ENCODE measurements around the gene SYT9. TPM values are rescaled to one million over a fixed set of nuclear protein-coding genes. Genes with fewer than 3 reads are reported as not detected.

Gene SYT9
- total and polyA plus RNA-seq, 9 of the 15 experiments (the other 6 are each of a cell fraction or from before 2014, with no cell fraction given), result 0.01 TPM; not detected in 8

DNA sequence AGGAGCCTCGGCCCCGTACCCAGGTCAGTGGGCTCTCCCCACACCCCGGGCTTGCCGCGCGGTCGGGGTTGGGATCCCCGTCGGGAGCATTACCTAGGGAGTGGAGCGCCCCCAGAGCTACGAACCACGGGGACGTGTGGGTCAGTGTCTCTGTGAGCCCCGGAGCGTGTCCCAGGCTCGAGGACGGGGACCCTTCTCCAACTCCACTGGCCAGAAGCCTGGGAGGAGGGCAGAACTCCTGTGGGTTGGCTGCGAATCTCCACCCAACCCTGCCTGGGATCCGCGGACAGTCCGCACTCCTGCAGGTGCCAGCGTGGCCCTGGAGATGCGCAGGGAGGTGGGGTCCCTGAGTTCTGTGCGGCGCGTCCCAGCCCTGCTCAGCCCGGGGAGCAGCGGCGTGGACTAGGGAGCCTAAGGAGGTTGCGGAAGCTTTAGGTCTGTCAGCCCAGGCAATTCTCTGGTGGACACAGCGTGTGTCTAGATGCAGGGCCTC lies 262.4 kb downstream of the SYT9 start (continued):
- 0 out of 2 replicates have a peak, but pooled peaks have one; percentile 20 for TF ChIP-seq RERE (CRISPR knock-in tag; IDR thresholded peaks at IDR 0.05; ENCODE audit: borderline replicate concordance)
- TF ChIP-seq, protein P1, sequence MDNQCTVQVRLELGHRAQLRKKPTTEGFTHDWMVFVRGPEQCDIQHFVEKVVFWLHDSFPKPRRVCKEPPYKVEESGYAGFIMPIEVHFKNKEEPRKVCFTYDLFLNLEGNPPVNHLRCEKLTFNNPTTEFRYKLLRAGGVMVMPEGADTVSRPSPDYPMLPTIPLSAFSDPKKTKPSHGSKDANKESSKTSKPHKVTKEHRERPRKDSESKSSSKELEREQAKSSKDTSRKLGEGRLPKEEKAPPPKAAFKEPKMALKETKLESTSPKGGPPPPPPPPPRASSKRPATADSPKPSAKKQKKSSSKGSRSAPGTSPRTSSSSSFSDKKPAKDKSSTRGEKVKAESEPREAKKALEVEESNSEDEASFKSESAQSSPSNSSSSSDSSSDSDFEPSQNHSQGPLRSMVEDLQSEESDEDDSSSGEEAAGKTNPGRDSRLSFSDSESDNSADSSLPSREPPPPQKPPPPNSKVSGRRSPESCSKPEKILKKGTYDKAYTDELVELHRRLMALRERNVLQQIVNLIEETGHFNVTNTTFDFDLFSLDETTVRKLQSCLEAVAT (IDR thresholded peaks at IDR 0.05), result no peak
- no peak for TF ChIP-seq U2AF1 (optimal IDR thresholded peaks at IDR 0.05; ENCODE audit: low read depth, low read length)
- TF ChIP-seq USF2 (CRISPR knock-in tag; IDR thresholded peaks at IDR 0.05), result no peak
- no peak for TF ChIP-seq ZNF778 (CRISPR knock-in tag; IDR thresholded peaks at IDR 0.05)
- peak; percentile 0; the same call in 1 of the 2 replicates for TF ChIP-seq POLR2G (IDR thresholded peaks at IDR 0.05; ENCODE audit: low read depth, low read length)
- peak; percentile 48; the same call in 1 of the 2 replicates for TF ChIP-seq ZFX (CRISPR knock-in tag; IDR thresholded peaks at IDR 0.05)
- TF ChIP-seq ZNF764 (CRISPR knock-in tag; IDR thresholded peaks at IDR 0.05; ENCODE audit: low read depth), result no peak
- no peak for TF ChIP-seq CREB1 (IDR thresholded peaks at IDR 0.05)
- peak; percentile 25 for TF ChIP-seq CREB1 (CRISPR knock-in tag; IDR thresholded peaks at IDR 0.05)
- 0 out of 2 replicates have a peak, but pooled peaks have one; percentile 25 for TF ChIP-seq NCOA6 (IDR thresholded peaks at IDR 0.05)
- no peak for TF ChIP-seq NEUROD1 (IDR thresholded peaks at IDR 0.05; ENCODE audit: borderline replicate concordance, low read depth, low read length, partially characterized antibody)
- no peak for TF ChIP-seq ZNF707 (CRISPR knock-in tag; conservative IDR thresholded peaks at IDR 0.05)
- 0 out of 4 replicates have a peak, but pooled peaks have one; percentile 10 to 20 for TF ChIP-seq NRF1 (conservative IDR thresholded peaks at IDR 0.05 in 1 of 2, IDR thresholded peaks at IDR 0.05 in 1 of 2)
- no peak for TF ChIP-seq GATA2 (CRISPR knock-in tag; IDR thresholded peaks at IDR 0.05)
- 0 out of 4 replicates have a peak, but pooled peaks of 1 of the 2 experiments have one; percentile 6 for TF ChIP-seq MAZ (CRISPR knock-in tag; conservative IDR thresholded peaks at IDR 0.05 in 1 of 2, IDR thresholded peaks at IDR 0.05 in 1 of 2)
- TF ChIP-seq SPI1 (IDR thresholded peaks at IDR 0.05; ENCODE audit: borderline replicate concordance, low read depth, low read length), result no peak
